ENCODE measurements around the gene VTA1. TPM values are rescaled to one million over a fixed set of nuclear protein-coding genes. Genes with fewer than 3 reads are reported as not detected.

Gene VTA1
- total RNA-seq, 1 experiment from 2014 or later: 178 TPM

GRCh38 chr6:142266060-142266459, 119.0 kb downstream of the VTA1 start:
- DNase-seq (ENCODE audit: low read depth): no peak

GRCh38 chr6:142271476-142271875, 124.4 kb downstream of the VTA1 start:
- no peak for DNase-seq (ENCODE audit: low read depth)

Other genes starting within 250 kb of the VTA1 start
- not detected in 2 replicates for gene GJE1, start 14.3 kb upstream of the VTA1 start, total RNA-seq (2014; rRNA removed; shearing (Covaris generic))
- gene NMBR, start 141 bp upstream of the VTA1 start, total RNA-seq (2014; rRNA removed; shearing (Covaris generic)): 0.30 TPM in 1 of 2 replicates, not detected in the other
- 8.1 and 8.8 TPM in 2 replicates for gene ADGRG6, start 154.7 kb downstream of the VTA1 start, total RNA-seq (2014; rRNA removed; shearing (Covaris generic))